Measurements from ENCODE around the gene SZT2. TPM values are rescaled to one million over a fixed set of nuclear protein-coding genes. Genes with fewer than 3 reads are reported as not detected.

The SZT2 gene
- total RNA-seq, 6 experiments from 2014 or later = 12.7 to 30.4 (median 19.2) TPM

DNA sequence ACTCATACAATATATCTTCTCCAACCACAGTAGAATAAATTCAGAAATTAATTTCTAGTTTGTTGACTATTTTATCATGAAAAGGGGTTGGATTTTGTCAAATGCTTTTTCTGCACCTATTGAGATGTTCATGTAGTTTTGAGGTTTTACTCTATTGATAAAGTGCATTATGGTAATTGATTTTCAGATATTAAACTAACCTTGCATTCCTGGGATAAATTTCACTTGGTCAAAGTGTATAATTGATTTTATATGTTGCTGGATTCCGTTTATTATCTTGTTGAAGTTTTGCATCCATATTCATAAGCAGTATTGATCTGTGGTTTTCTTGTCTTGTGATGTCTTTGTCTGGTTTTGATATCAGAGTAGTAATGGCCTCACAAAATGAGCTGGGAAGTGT is 98.5 kb downstream of the SZT2 start:
- H3K4me3 ChIP-seq = no peak overlapping the region
- H3K27me3 ChIP-seq = no peaks in the 10 kb centered on the region
- 67% methylated on average over 1 of the region's 1 CpG for WGBS (ENCODE audit: insufficient coverage, low coverage, low lambda C conversion rate, missing lambda C conversion rate)
- H3K27ac ChIP-seq = no peak overlapping the region
- H3K4me1 ChIP-seq = peaks cover 0 to 4% (median 0%) of the 10 kb centered on the region in 4 donors
- TF ChIP-seq, protein P1, sequence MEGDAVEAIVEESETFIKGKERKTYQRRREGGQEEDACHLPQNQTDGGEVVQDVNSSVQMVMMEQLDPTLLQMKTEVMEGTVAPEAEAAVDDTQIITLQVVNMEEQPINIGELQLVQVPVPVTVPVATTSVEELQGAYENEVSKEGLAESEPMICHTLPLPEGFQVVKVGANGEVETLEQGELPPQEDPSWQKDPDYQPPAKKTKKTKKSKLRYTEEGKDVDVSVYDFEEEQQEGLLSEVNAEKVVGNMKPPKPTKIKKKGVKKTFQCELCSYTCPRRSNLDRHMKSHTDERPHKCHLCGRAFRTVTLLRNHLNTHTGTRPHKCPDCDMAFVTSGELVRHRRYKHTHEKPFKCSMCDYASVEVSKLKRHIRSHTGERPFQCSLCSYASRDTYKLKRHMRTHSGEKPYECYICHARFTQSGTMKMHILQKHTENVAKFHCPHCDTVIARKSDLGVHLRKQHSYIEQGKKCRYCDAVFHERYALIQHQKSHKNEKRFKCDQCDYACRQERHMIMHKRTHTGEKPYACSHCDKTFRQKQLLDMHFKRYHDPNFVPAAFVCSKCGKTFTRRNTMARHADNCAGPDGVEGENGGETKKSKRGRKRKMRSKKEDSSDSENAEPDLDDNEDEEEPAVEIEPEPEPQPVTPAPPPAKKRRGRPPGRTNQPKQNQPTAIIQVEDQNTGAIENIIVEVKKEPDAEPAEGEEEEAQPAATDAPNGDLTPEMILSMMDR (IDR thresholded peaks at IDR 0.05) = no peak
- TF ChIP-seq POLR2A (IDR thresholded peaks at IDR 0.05) = no peak
- H3K9me3 ChIP-seq = no peaks in the 10 kb centered on the region
- ATAC-seq (no peak), DNase-seq (no peak)
- no peaks in the 10 kb centered on the region for H3K36me3 ChIP-seq
- intact Hi-C loops (cut with DNase I) = no loop called here

- H3K36me3 ChIP-seq = no peaks in the 10 kb centered on the region
- DNase-seq (no peak), ATAC-seq (no peak)
- intact Hi-C loops (cut with DNase I) = no loop called here
- no peak overlapping the region for H3K27ac ChIP-seq
- H3K4me1 ChIP-seq = peaks cover 0 to 14% (median 0%) of the 10 kb centered on the region in 4 donors
- H3K9me3 ChIP-seq = no peaks in the 10 kb centered on the region
- WGBS (ENCODE audit: insufficient coverage, low coverage, low lambda C conversion rate, missing lambda C conversion rate) = no CpG with 5 or more reads among the region's 1 CpG
- H3K4me3 ChIP-seq = no peak overlapping the region
- TF ChIP-seq, protein P1 (IDR thresholded peaks at IDR 0.05) = no peak
- TF ChIP-seq POLR2A (IDR thresholded peaks at IDR 0.05) = no peak
- no peaks in the 10 kb centered on the region for H3K27me3 ChIP-seq
These were observed 101.4 kb downstream of the SZT2 start for GRCh38 chr1:43491061-43491460.

- Histone ChIP-seq H3K27me3 (no peaks in the 10 kb centered on the region), H3K27ac (no peak overlapping the region), H3K4me3 (no peak overlapping the region), H3K36me3 (no peaks in the 10 kb centered on the region), H3K9me3 (no peaks in the 10 kb centered on the region), H3K4me1 (peaks cover 0 to 14% (median 0%) of the 10 kb centered on the region in 4 donors)
- intact Hi-C loops (cut with DNase I) = no loop called here
- TF ChIP-seq, protein P1 (IDR thresholded peaks at IDR 0.05) = no peak
- no peak for TF ChIP-seq POLR2A (IDR thresholded peaks at IDR 0.05)
- 69% methylated on average over 2 of the region's 2 CpGs for WGBS (ENCODE audit: insufficient coverage, low coverage, low lambda C conversion rate, missing lambda C conversion rate)
- DNase-seq = peak in 1 of 3 donors; percentile 38
- ATAC-seq = peak in 1 of 4 donors; percentile 36
These were observed 103.1 kb downstream of the SZT2 start for GRCh38 chr1:43492826-43493225.

DNA sequence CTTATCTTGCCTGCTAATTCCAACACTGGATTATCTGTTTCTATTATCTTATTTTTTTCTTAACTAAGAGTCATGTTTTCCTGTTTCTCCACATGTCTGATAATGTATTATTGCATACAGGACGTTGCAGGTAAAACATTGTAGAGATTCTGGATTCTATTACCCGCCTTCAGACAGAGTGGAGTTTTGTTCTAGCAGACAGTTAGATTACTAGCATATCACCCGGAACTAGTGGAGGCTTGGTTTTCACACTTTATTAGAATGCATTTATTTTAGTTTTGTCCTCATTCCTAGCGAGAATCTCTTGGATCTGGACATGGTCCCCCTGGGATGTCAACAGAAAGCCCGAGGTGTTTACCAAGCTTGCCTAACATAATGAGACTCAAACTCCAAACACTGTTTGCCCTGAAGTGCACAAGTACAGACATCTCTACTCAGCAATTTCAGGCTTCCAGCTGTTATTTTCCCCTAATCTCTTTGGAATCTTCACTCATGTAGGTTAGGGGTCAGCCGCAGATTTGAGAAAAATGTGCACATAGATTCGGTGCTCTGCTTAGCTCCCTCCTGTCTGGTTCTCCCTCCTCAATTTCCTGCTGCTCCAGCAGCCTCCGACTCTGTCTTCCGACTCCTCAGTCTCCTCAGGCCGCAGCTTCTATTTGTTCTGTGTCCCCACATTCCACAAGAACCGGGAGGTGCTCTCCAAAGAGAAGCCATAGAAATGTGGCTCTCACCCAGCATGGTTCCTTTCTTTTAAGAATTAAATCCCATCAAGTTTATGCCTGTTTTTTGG is 104.2 kb downstream of the SZT2 start:
- Histone ChIP-seq H3K27ac (peak overlapping the region in 1 of 3 donors; percentile 26), H3K4me1 (peaks cover 0 to 14% (median 0%) of the 10 kb centered on the region in 4 donors), H3K9me3 (no peaks in the 10 kb centered on the region), H3K27me3 (no peaks in the 10 kb centered on the region), H3K36me3 (no peaks in the 10 kb centered on the region), H3K4me3 (no peak overlapping the region)
- DNase-seq = no peak
- 30% methylated on average over 10 of the region's 11 CpGs for WGBS (ENCODE audit: insufficient coverage, low coverage, low lambda C conversion rate, missing lambda C conversion rate)
- no peak for TF ChIP-seq POLR2A (IDR thresholded peaks at IDR 0.05)
- TF ChIP-seq, protein P1 (IDR thresholded peaks at IDR 0.05) = no peak
- peak; percentile 86 to 97 (median 93) for ATAC-seq
- intact Hi-C loops (cut with DNase I) = no loop called here

Data from right lobe of liver (tissue), 6 donors.